ENCODE results near the gene DOCK3. TPM values are rescaled to one million over a fixed set of nuclear protein-coding genes. Genes with fewer than 3 reads are reported as not detected.

DOCK3 gene
- total RNA-seq, 1 experiment from 2014 or later: 0.47 TPM

DNA sequence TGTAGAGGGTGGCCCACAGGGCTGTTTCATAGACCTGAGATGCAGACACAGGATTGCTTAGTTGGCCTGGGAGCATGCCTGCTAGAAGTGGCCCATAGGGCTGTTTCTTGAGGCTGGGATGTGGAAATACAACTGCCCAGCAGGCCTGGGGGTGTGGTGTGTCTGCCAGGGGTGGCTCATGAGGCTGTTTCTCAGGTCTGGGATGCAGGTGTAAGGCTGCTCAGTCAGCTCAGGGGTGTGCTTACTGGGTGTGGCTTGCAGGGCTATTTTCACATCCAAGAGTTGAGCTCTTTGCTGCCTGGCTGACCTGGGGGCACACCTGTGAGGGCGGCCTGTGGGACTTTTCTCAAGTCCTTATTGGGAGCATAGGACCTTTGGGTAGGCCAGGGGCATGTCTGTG lies 131.3 kb downstream of the DOCK3 start:
- ChIA-PET CTCF (no interaction called here), POLR2A (ENCODE audit: low non-redundant PET) (no interaction called here)
- Histone ChIP-seq H3K4me1 (ENCODE audit: insufficient read depth, low read length, poor library complexity, severe bottlenecking) (no peaks in the 10 kb centered on the region), H3K27ac (ENCODE audit: low read depth, low read length, poor library complexity, severe bottlenecking) (no peak overlapping the region), H3K36me3 (ENCODE audit: insufficient read depth, low read length, poor library complexity, severe bottlenecking) (no peaks in the 10 kb centered on the region), H3K27me3 (replicated peaks; ENCODE audit: insufficient read depth, low read depth, low read length, poor library complexity) (no peaks in the 10 kb centered on the region), H3K4me3 (ENCODE audit: low read depth, low read length, poor library complexity, severe bottlenecking) (no peak overlapping the region), H3K9me3 (ENCODE audit: low read depth, low read length, poor library complexity, severe bottlenecking) (no peaks in the 10 kb centered on the region)
- TF ChIP-seq, protein P1, sequence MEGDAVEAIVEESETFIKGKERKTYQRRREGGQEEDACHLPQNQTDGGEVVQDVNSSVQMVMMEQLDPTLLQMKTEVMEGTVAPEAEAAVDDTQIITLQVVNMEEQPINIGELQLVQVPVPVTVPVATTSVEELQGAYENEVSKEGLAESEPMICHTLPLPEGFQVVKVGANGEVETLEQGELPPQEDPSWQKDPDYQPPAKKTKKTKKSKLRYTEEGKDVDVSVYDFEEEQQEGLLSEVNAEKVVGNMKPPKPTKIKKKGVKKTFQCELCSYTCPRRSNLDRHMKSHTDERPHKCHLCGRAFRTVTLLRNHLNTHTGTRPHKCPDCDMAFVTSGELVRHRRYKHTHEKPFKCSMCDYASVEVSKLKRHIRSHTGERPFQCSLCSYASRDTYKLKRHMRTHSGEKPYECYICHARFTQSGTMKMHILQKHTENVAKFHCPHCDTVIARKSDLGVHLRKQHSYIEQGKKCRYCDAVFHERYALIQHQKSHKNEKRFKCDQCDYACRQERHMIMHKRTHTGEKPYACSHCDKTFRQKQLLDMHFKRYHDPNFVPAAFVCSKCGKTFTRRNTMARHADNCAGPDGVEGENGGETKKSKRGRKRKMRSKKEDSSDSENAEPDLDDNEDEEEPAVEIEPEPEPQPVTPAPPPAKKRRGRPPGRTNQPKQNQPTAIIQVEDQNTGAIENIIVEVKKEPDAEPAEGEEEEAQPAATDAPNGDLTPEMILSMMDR (conservative IDR thresholded peaks at IDR 0.05; ENCODE audit: low read depth, low read length): no peak
- TF ChIP-seq EZH2 (IDR thresholded peaks at IDR 0.05; ENCODE audit: borderline replicate concordance, low read depth, low read length, poor library complexity, severe bottlenecking): no peak
- no TSS peak for BruUV-seq (replicated peaks)
- intact Hi-C loops (cut with micrococcal nuclease; ENCODE audit: unreplicated experiment): no loop called here
- no peak for DNase-seq (ENCODE audit: low spot score)

DNA sequence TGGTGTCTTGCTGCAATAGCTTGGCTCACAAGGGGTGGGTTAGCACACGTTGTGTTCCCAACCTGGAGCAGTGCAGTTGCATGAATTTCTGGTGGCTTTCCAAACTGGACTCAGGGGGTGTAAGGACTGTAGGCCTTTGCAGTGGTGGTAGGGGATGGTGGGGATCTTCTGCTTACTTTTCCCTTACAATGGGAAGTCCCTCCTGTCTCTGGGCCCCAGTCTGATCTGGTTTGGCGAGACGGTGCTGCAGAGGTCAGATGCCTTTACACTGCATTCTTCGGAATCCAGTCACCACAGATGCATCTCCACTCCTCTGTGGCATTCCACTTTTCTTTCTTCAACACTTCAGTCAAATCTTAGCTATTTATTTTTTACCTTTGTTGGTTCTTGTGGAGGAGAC lies 132.1 kb downstream of the DOCK3 start:
- no TSS peak for BruUV-seq (replicated peaks)
- Histone ChIP-seq H3K27me3 (replicated peaks; ENCODE audit: insufficient read depth, low read depth, low read length, poor library complexity) (no peaks in the 10 kb centered on the region), H3K4me3 (ENCODE audit: low read depth, low read length, poor library complexity, severe bottlenecking) (no peak overlapping the region), H3K27ac (ENCODE audit: low read depth, low read length, poor library complexity, severe bottlenecking) (no peak overlapping the region), H3K36me3 (ENCODE audit: insufficient read depth, low read length, poor library complexity, severe bottlenecking) (no peaks in the 10 kb centered on the region), H3K4me1 (ENCODE audit: insufficient read depth, low read length, poor library complexity, severe bottlenecking) (no peaks in the 10 kb centered on the region), H3K9me3 (ENCODE audit: low read depth, low read length, poor library complexity, severe bottlenecking) (no peaks in the 10 kb centered on the region)
- intact Hi-C loops (cut with micrococcal nuclease; ENCODE audit: unreplicated experiment): no loop called here
- TF ChIP-seq, protein P1 (conservative IDR thresholded peaks at IDR 0.05; ENCODE audit: low read depth, low read length): no peak
- no peak for TF ChIP-seq EZH2 (IDR thresholded peaks at IDR 0.05; ENCODE audit: borderline replicate concordance, low read depth, low read length, poor library complexity, severe bottlenecking)
- POLR2A ChIA-PET (ENCODE audit: low non-redundant PET): no interaction called here
- no peak for DNase-seq (ENCODE audit: low spot score)
- CTCF ChIA-PET: no interaction called here

DNA sequence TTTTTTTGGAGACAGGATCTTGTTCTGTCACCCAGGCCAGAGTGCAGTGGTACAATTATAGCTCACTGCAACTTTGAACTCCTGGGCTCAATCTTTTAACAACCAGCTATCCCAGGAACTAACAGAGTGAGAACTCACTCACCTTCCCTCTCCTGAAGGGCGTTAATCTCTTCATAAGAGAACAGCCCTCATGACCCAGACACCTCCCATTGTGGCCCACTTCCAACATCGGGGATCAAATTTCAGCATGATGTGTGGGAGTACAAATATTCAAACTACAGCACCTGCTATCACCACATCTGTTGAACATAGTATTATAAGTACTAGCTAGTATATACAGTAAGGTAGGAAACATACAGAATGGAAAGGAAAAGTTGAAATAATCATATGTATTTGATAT lies 132.5 kb downstream of the DOCK3 start:
- BruUV-seq (replicated peaks): no TSS peak
- Histone ChIP-seq H3K36me3 (ENCODE audit: insufficient read depth, low read length, poor library complexity, severe bottlenecking) (no peaks in the 10 kb centered on the region), H3K27me3 (replicated peaks; ENCODE audit: insufficient read depth, low read depth, low read length, poor library complexity) (no peaks in the 10 kb centered on the region), H3K27ac (ENCODE audit: low read depth, low read length, poor library complexity, severe bottlenecking) (no peak overlapping the region), H3K4me3 (ENCODE audit: low read depth, low read length, poor library complexity, severe bottlenecking) (no peak overlapping the region), H3K9me3 (ENCODE audit: low read depth, low read length, poor library complexity, severe bottlenecking) (no peaks in the 10 kb centered on the region), H3K4me1 (ENCODE audit: insufficient read depth, low read length, poor library complexity, severe bottlenecking) (no peaks in the 10 kb centered on the region)
- DNase-seq (ENCODE audit: low spot score): peak; percentile 2
- intact Hi-C loops (cut with micrococcal nuclease; ENCODE audit: unreplicated experiment): no loop called here
- no peak for TF ChIP-seq EZH2 (IDR thresholded peaks at IDR 0.05; ENCODE audit: borderline replicate concordance, low read depth, low read length, poor library complexity, severe bottlenecking)
- TF ChIP-seq, protein P1 (conservative IDR thresholded peaks at IDR 0.05; ENCODE audit: low read depth, low read length): no peak
- CTCF ChIA-PET: no interaction called here
- POLR2A ChIA-PET (ENCODE audit: low non-redundant PET): no interaction called here
